H1 (cell line): ENCODE results near the gene SELENOF. TPM values are rescaled to one million over a fixed set of nuclear protein-coding genes. Genes with fewer than 3 reads are reported as not detected.

Experiments used
- BRCA1 ChIP-seq: IDR thresholded peaks from 2 replicates; pipeline ENCODE4 v1.6.1; 2012; ENCODE audit warnings: low read depth, low read length, improper control_type of control experiment
- CBX5 ChIP-seq: fragments of 300-800, 300-1000 bp; sonication (generic); IDR thresholded peaks from 2 replicates; pipeline ENCODE4 v1.7.1; 2016; ENCODE audit warnings: antibody characterized with exemption, low read length, low read depth
- CTBP2 ChIP-seq: IDR thresholded peaks from 2 replicates; pipeline ENCODE4 v1.7.0; 2011; ENCODE audit warnings: borderline replicate concordance, mild to moderate bottlenecking, moderate library complexity, mixed read lengths, low read length; ENCODE audit not compliant: insufficient read depth, insufficient read length
- JUND ChIP-seq: IDR thresholded peaks from 2 replicates; pipeline ENCODE4 v1.6.1; 2011; ENCODE audit warnings: mild to moderate bottlenecking, improper control_type of control experiment, low read length
- NRF1 ChIP-seq: IDR thresholded peaks from 2 replicates; pipeline ENCODE4 v1.6.1; 2011; ENCODE audit warnings: mild to moderate bottlenecking, low read depth, low read length, improper control_type of control experiment
- POLR2AphosphoS5 ChIP-seq: IDR thresholded peaks from 2 replicates; pipeline ENCODE4 v1.6.1; 2011; ENCODE audit warnings: low read depth, low read length
- RNF2 ChIP-seq: fragments of 200-900, 300-1000 bp; sonication (generic); IDR thresholded peaks from 2 replicates; pipeline ENCODE4 v1.7.1; 2016; ENCODE audit warnings: borderline replicate concordance, low read depth, mild to moderate bottlenecking, antibody characterized with exemption, low read length; ENCODE audit not compliant: poor library complexity, severe bottlenecking; ENCODE audit errors: missing control alignments
- RXRA ChIP-seq: IDR thresholded peaks from 2 replicates; pipeline ENCODE4 v1.6.1; 2011; ENCODE audit warnings: low read depth, mild to moderate bottlenecking, low read length, moderate library complexity; ENCODE audit not compliant: insufficient read depth
- SAP30 ChIP-seq: fragments of 300-600 bp; sonication (generic); IDR thresholded peaks from 2 replicates; pipeline ENCODE4 v1.7.1; 2012; ENCODE audit warnings: low read length, moderate library complexity, mild to moderate bottlenecking, inconsistent platforms; ENCODE audit not compliant: insufficient read depth, insufficient replicate concordance
- SIN3A ChIP-seq, 2 experiments: IDR thresholded peaks in 1 of 2; conservative IDR thresholded peaks in 1 of 2; 2 replicates each; pipeline ENCODE4 v1.6.1; 2011 to 2012; ENCODE audit warnings: low read length in 2 of 2, improper control_type of control experiment in 1 of 2, low read depth in 1 of 2, mild to moderate bottlenecking in 1 of 2
- SUZ12 ChIP-seq: fragments of 200-600 bp; sonication (generic); IDR thresholded peaks from 2 replicates; pipeline ENCODE4 v1.6.1; 2012; ENCODE audit warnings: mild to moderate bottlenecking, inconsistent platforms, low read length, moderate library complexity, mixed read lengths
- TAF1 ChIP-seq: IDR thresholded peaks from 2 replicates; pipeline ENCODE4 v1.6.1; 2011; ENCODE audit warnings: mild to moderate bottlenecking, low read depth, low read length
- TBP ChIP-seq: IDR thresholded peaks from 2 replicates; pipeline ENCODE4 v1.6.1; 2011; ENCODE audit warnings: low read depth, low read length, improper control_type of control experiment
- TEAD4 ChIP-seq: IDR thresholded peaks from 2 replicates; pipeline ENCODE4 v1.6.1; 2012; ENCODE audit warnings: low read depth, low read length, inconsistent platforms, mixed read lengths
- ZNF274 ChIP-seq: IDR thresholded peaks from 2 replicates; pipeline ENCODE4 v1.7.0; 2012; ENCODE audit warnings: low read length, borderline replicate concordance; ENCODE audit errors: extremely low read depth
- polyA plus RNA-seq, 7 experiments: library from polyadenylated mRNA; depleted of rRNA in 3 of 7; stranded (reverse) in 5 of 7; unstranded in 2 of 7; fragments of >200 nt in 5 of 7; fragments of 200-250 nt in 2 of 7; gene quantifications; 1 replicate in 5 of 7; 2 replicates in 1 of 7; 4 replicates in 1 of 7; pipeline versions ENCODE4 v1.2.1 to v1.2.3, GENCODE V29; 2011 to 2013; ENCODE audit warnings: missing spikeins in 2 of 7, mixed read lengths in 2 of 7
- total RNA-seq: library from RNA; stranded (reverse); fragmentation: NEBNext Ultra II Directional; extraction: Animal tissue kit (Norgen Biotek cat#: 25700); gene quantifications from 2 replicates; pipeline ENCODE4 v1.2.1, GENCODE V29; 2021
- TF ChIP-seq, protein P1 (sequence below), 3 experiments: IDR thresholded peaks; 1 replicate in 2 of 3; 2 replicates in 1 of 3; pipeline versions ENCODE4 v1.5.1 to v1.6.1; 2011; ENCODE audit warnings: low read length in 3 of 3, mild to moderate bottlenecking in 3 of 3, inconsistent platforms in 2 of 3, low read depth in 1 of 3, moderate library complexity in 1 of 3; ENCODE audit not compliant: insufficient read depth in 1 of 3; ENCODE audit errors: control extremely low read depth in 1 of 3
- TF ChIP-seq, protein P2 (sequence below): IDR thresholded peaks from 2 replicates; pipeline ENCODE4 v1.6.1; 2012; ENCODE audit warnings: low read length, inconsistent platforms
- TF ChIP-seq, protein P3 (sequence below): IDR thresholded peaks from 2 replicates; pipeline ENCODE4 v1.6.1; 2011; ENCODE audit warnings: low read length, improper control_type of control experiment

Gene SELENOF
- total and polyA plus RNA-seq, 2 of the 8 experiments (the other 6 are each of a cell fraction or from before 2014, with no cell fraction given), result 70.7 to 163 TPM

DNA sequence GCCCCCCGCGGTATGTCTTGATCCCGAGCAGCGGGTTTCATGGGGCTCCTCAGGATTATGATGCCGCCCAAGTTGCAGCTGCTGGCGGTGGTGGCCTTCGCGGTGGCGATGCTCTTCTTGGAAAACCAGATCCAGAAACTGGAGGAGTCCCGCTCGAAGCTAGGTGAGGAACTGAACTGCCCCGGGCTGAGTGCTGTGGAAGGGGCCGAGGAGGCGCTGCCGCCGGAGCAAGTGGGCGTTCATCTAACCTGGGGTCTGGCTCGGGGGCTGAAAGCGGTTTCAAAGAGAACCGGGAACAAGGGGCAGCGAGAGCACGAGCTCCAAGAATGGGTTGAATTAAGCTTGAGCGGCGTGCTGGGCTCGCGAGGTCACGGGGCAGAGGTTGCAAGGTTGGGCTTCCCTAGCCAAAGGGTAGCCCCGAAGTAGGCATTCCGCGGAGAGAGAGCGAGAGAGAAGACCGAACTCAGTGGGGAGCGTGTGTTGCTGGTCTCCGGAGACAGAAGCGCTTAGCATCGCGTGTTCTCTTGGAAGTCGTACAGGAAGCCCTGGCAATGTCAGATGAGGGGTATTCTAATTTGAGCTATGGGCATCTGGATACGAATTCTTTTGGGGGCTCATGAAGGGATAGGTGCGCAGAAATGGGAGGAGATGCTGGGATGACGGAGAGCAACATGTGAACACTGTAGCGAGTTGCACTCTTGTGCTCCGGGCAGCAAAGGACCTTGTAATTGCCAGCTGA, 1.2 kb upstream of the SELENOF start (continued):
- TF ChIP-seq, protein P1, sequence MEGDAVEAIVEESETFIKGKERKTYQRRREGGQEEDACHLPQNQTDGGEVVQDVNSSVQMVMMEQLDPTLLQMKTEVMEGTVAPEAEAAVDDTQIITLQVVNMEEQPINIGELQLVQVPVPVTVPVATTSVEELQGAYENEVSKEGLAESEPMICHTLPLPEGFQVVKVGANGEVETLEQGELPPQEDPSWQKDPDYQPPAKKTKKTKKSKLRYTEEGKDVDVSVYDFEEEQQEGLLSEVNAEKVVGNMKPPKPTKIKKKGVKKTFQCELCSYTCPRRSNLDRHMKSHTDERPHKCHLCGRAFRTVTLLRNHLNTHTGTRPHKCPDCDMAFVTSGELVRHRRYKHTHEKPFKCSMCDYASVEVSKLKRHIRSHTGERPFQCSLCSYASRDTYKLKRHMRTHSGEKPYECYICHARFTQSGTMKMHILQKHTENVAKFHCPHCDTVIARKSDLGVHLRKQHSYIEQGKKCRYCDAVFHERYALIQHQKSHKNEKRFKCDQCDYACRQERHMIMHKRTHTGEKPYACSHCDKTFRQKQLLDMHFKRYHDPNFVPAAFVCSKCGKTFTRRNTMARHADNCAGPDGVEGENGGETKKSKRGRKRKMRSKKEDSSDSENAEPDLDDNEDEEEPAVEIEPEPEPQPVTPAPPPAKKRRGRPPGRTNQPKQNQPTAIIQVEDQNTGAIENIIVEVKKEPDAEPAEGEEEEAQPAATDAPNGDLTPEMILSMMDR (IDR thresholded peaks at IDR 0.05; ENCODE audit: control extremely low read depth in 1 of 3, insufficient read depth in 1 of 3, low read depth in 1 of 3, low read length in 3 of 3), result no peak
- peak; percentile 75 for TF ChIP-seq TAF1
- TF ChIP-seq, protein P2, sequence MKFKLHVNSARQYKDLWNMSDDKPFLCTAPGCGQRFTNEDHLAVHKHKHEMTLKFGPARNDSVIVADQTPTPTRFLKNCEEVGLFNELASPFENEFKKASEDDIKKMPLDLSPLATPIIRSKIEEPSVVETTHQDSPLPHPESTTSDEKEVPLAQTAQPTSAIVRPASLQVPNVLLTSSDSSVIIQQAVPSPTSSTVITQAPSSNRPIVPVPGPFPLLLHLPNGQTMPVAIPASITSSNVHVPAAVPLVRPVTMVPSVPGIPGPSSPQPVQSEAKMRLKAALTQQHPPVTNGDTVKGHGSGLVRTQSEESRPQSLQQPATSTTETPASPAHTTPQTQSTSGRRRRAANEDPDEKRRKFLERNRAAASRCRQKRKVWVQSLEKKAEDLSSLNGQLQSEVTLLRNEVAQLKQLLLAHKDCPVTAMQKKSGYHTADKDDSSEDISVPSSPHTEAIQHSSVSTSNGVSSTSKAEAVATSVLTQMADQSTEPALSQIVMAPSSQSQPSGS, result no peak
- no peak for TF ChIP-seq POLR2AphosphoS5
- peak; percentile 46; the same call in 1 of the 2 replicates for TF ChIP-seq TEAD4
- no peak for TF ChIP-seq CTBP2
- no peak for TF ChIP-seq RNF2
- TF ChIP-seq SAP30, result peak; percentile 81
- TF ChIP-seq SUZ12, result no peak
- TF ChIP-seq CBX5, result no peak
- peak in 1 of 2 experiments; percentile 77; a peak in 1 of 4 replicates for TF ChIP-seq SIN3A (conservative IDR thresholded peaks at IDR 0.05 in 1 of 2, IDR thresholded peaks at IDR 0.05 in 1 of 2; ENCODE audit: low read depth in 1 of 2, low read length in 2 of 2)
- TF ChIP-seq NRF1, result no peak
- TF ChIP-seq RXRA, result no peak
- TF ChIP-seq, protein P3, sequence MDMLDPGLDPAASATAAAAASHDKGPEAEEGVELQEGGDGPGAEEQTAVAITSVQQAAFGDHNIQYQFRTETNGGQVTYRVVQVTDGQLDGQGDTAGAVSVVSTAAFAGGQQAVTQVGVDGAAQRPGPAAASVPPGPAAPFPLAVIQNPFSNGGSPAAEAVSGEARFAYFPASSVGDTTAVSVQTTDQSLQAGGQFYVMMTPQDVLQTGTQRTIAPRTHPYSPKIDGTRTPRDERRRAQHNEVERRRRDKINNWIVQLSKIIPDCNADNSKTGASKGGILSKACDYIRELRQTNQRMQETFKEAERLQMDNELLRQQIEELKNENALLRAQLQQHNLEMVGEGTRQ, result no peak
- TF ChIP-seq JUND, result no peak
- TF ChIP-seq TBP, result peak; percentile 55; the same call in 1 of the 2 replicates
- no peak for TF ChIP-seq BRCA1
- TF ChIP-seq ZNF274, result no peak
